Smooth muscle cell (in vitro differentiated cells): ENCODE results near the gene NABP1. TPM values are rescaled to one million over a fixed set of nuclear protein-coding genes. Genes with fewer than 3 reads are reported as not detected.

Experiments
- DNase-seq: peaks from one replicate; lab custom pipeline; 2025; ENCODE audit not compliant: unreplicated experiment; lab: John Stamatoyannopoulos, UW
- H2AFZ ChIP-seq: fragments of 200-600 bp; sonication (generic); 2 replicates; pipeline ENCODE4 v1.6.0; 2016; ENCODE audit warnings: antibody characterized with exemption, low read depth, mild to moderate bottlenecking
- H3F3A ChIP-seq: fragments of 200-600 bp; sonication (generic); 2 replicates; pipeline ENCODE4 v1.6.0; 2017; ENCODE audit warnings: antibody characterized with exemption, low read depth
- H3K27ac ChIP-seq: fragments of 200-600 bp; sonication (generic); 2 replicates; pipeline ENCODE4 v1.5.1; 2016; ENCODE audit warnings: low read depth, mild to moderate bottlenecking
- H3K27me3 ChIP-seq: fragments of 200-600 bp; sonication (generic); 2 replicates; pipeline ENCODE4 v1.6.1; 2016; ENCODE audit warnings: low read depth, mild to moderate bottlenecking
- H3K36me3 ChIP-seq: fragments of 200-600 bp; sonication (generic); 2 replicates; pipeline ENCODE4 v1.5.1; 2016; ENCODE audit warnings: low read depth
- H3K4me1 ChIP-seq: fragments of 200-600 bp; sonication (generic); 2 replicates; pipeline ENCODE4 v1.5.1; 2016; ENCODE audit warnings: low read depth
- H3K4me2 ChIP-seq: fragments of 200-600 bp; sonication (generic); 2 replicates; pipeline ENCODE4 v1.6.0; 2016; ENCODE audit warnings: mild to moderate bottlenecking
- H3K4me3 ChIP-seq: fragments of 200-600 bp; sonication (generic); 2 replicates; pipeline ENCODE4 v1.5.1; 2016; ENCODE audit warnings: mild to moderate bottlenecking
- H3K79me2 ChIP-seq: fragments of 200-600 bp; sonication (generic); 2 replicates; pipeline ENCODE4 v1.6.0; 2016; ENCODE audit warnings: low read depth, mild to moderate bottlenecking
- H3K9ac ChIP-seq: fragments of 200-600 bp; sonication (generic); 2 replicates; pipeline ENCODE4 v1.6.0; 2016; ENCODE audit warnings: low read depth
- H3K9me3 ChIP-seq: fragments of 200-600 bp; sonication (generic); replicated peaks from 2 replicates; pipeline ENCODE4 v1.5.1; 2016; ENCODE audit warnings: low read depth
- H4K20me1 ChIP-seq: fragments of 200-600 bp; sonication (generic); 2 replicates; pipeline ENCODE4 v1.6.0; 2016; ENCODE audit warnings: low read depth
- WGBS: methylation state at CpG from one replicate; pipeline ENCODE4 v1.1.7; 2016; ENCODE audit warnings: low lambda C conversion rate; 5-methylcytosine and 5-hydroxymethylcytosine counted together
- polyA plus RNA-seq: library from polyadenylated mRNA; unstranded; fragments of >200 nt; fragmentation: Nextera tagmentation; extraction: Ambion mirVana; gene quantifications from 2 replicates; pipeline ENCODE4 v1.2.1, GENCODE V29; 2016
- small RNA-seq: library from RNA; depleted of rRNA; stranded (forward); fragments of <200 nt; gene quantifications from one replicate; pipeline ENCODE3, GENCODE V24; 2014
- total RNA-seq: library from RNA; depleted of rRNA; stranded (reverse); fragments of >200 nt; gene quantifications from 2 replicates; pipeline ENCODE4 v1.2.3, GENCODE V29; 2014
- TF ChIP-seq, protein P1 (sequence below): fragments of 200-600 bp; sonication (generic); IDR thresholded peaks from 2 replicates; pipeline ENCODE4 v1.5.1; 2017; ENCODE audit warnings: borderline replicate concordance, mild to moderate bottlenecking, antibody characterized with exemption; ENCODE audit not compliant: insufficient read depth, poor library complexity, severe bottlenecking

Gene NABP1
- total and polyA plus RNA-seq, 2 experiments from 2014 or later: 7.8 to 44.9 TPM

DNA sequence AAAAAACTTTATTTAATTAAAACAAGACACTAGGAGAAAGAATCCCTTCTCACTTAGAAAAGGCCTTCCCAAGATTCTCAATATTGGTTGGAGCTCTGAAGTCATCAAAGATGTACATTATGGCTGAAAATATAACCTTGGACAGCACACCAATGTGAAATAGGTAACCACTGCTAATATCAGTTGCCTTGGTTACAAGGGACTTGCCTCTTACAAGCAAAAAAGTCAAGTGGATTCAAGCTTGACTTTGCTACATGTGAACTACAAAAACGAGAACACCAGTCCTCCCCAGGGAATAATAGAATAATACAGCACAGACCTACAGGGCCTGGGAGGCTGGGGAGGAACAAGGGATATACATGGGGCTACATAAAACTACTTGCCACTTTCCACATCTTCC, 46.1 kb downstream of the NABP1 start:
- Histone ChIP-seq H2AFZ (no peak overlapping the region), H3K27ac (no peak overlapping the region), H3K9me3 (no peaks in the 10 kb centered on the region), H3K79me2 (no peaks in the 10 kb centered on the region), H3K27me3 (no peaks in the 10 kb centered on the region), H3K4me1 (no peaks in the 10 kb centered on the region), H3K4me2 (no peak overlapping the region), H3K9ac (no peak overlapping the region), H4K20me1 (no peaks in the 10 kb centered on the region), H3K4me3 (no peak overlapping the region), H3F3A (no peaks in the 10 kb centered on the region), H3K36me3 (no peaks in the 10 kb centered on the region)
- no peak for DNase-seq
- 76% methylated on average over 1 of the region's 1 CpG for WGBS
- TF ChIP-seq, protein P1, sequence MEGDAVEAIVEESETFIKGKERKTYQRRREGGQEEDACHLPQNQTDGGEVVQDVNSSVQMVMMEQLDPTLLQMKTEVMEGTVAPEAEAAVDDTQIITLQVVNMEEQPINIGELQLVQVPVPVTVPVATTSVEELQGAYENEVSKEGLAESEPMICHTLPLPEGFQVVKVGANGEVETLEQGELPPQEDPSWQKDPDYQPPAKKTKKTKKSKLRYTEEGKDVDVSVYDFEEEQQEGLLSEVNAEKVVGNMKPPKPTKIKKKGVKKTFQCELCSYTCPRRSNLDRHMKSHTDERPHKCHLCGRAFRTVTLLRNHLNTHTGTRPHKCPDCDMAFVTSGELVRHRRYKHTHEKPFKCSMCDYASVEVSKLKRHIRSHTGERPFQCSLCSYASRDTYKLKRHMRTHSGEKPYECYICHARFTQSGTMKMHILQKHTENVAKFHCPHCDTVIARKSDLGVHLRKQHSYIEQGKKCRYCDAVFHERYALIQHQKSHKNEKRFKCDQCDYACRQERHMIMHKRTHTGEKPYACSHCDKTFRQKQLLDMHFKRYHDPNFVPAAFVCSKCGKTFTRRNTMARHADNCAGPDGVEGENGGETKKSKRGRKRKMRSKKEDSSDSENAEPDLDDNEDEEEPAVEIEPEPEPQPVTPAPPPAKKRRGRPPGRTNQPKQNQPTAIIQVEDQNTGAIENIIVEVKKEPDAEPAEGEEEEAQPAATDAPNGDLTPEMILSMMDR: no peak

GRCh38 chr2:191728750-191729624, 51.1 kb downstream of the NABP1 start:
- Histone ChIP-seq H3K27ac (no peak overlapping the region), H3K9me3 (no peaks in the 10 kb centered on the region), H3K27me3 (no peaks in the 10 kb centered on the region), H4K20me1 (no peaks in the 10 kb centered on the region), H3K4me3 (no peak overlapping the region), H2AFZ (no peak overlapping the region), H3F3A (no peaks in the 10 kb centered on the region), H3K4me2 (peak overlapping the region; percentile 70), H3K36me3 (no peaks in the 10 kb centered on the region), H3K79me2 (no peaks in the 10 kb centered on the region), H3K4me1 (no peaks in the 10 kb centered on the region), H3K9ac (no peak overlapping the region)
- TF ChIP-seq, protein P1: no peak
- 48% methylated on average over 5 of the region's 5 CpGs for WGBS
- no peak for DNase-seq

DNA sequence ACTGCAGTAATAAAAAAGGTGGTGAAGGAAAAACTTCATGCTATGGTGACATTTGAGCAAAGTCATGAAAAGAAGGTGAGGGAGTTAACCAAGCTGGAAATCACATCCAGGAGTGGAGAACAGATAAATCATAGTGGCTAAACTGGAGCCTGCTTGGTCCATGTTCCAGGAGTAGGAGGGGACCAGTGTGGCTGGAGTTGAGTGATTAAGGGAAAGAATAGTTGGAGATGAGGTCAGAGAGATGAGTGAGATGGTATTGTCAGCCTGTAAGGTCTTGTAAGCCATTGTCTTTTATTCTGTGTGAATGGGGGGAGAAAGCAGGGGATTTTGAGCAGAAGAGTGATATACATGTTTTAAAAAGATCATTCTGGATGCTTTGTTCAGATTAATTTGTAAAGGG, 52.3 kb downstream of the NABP1 start:
- Histone ChIP-seq H3K9ac (no peak overlapping the region), H3K9me3 (no peaks in the 10 kb centered on the region), H3F3A (no peaks in the 10 kb centered on the region), H3K4me1 (no peaks in the 10 kb centered on the region), H3K27me3 (no peaks in the 10 kb centered on the region), H3K79me2 (no peaks in the 10 kb centered on the region), H3K4me2 (no peak overlapping the region), H3K4me3 (no peak overlapping the region), H3K36me3 (no peaks in the 10 kb centered on the region), H3K27ac (no peak overlapping the region), H2AFZ (no peak overlapping the region), H4K20me1 (no peaks in the 10 kb centered on the region)
- TF ChIP-seq, protein P1: no peak
- DNase-seq: no peak

Small RNA genes lying within 50 kb of the gene (small RNA-seq; reads per million reads assigned to genes)
- gene RF02271: not detected

Other genes with a start within 250 kb of the NABP1 start
- 0.13 TPM in 1 of 2 replicates, not detected in the other for gene CAVIN2, start 169.0 kb downstream of the NABP1 start, total RNA-seq
- gene CAVIN2, start 169.0 kb downstream of the NABP1 start, polyA plus RNA-seq: not detected in 2 replicates